GM18526 (cell line): Measurements from ENCODE around the gene MARCO.

ENCODE experiments used
- POLR2A ChIP-seq: IDR thresholded peaks from 3 replicates; pipeline ENCODE4 v1.6.1; 2011; ENCODE audit not compliant: insufficient read length; ENCODE audit errors: extremely low read depth

MARCO gene

DNA sequence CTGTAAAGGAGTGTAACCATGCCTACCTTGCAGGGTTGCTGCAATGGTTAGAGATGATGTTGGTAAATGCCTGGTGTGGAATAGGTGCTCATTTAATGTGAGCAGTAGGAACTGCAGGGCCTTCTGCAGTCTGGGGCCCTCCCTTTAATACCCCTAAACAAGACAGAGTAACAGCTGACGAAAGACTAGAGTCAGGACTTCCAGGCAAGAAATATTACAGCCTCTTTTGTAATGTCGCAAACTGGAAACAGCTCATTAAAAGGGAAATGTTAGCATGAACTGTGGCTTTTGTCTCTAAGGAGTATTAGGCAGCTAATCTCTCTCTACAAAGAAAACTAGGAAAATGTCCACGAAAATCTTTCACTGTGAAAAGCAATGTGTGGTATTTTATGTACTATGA lies 26.0 kb downstream of the MARCO start:
- TF ChIP-seq POLR2A = no peak

DNA sequence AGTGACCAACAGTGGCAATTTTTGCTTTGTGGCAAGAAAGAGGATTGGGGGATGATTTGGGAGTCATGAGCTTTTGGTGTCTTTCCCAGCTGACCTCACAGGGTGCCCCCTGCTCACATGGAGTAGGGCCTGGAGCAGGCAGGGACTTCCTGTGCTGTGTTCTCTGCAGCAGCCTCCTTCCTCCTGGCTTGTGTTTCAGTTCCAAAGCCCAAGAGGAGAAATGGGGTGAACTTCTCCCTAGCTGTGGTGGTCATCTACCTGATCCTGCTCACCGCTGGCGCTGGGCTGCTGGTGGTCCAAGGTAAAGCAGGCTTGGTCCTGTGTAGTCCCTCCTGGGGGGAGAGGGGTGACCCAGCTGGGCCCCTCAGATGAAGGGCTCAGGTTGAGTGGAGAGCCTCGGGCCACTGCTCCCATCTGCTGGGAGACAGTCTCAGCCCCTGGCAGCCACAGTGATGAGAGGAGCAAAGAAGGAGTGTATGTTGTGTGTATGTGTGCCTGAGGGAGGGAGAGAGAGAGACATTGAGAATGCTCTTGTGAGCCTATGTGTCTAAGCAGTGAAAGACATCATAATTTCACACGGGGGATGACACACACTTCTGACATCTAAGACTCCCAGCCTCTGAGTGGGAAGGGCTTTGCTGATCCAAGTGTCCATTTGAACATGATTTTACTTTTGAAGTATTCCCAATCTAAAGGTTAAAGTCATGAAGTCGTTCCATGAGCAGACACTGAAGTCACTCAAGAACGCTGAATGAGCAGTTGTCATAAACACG lies 27.2 kb downstream of the MARCO start:
- no peak for TF ChIP-seq POLR2A

DNA sequence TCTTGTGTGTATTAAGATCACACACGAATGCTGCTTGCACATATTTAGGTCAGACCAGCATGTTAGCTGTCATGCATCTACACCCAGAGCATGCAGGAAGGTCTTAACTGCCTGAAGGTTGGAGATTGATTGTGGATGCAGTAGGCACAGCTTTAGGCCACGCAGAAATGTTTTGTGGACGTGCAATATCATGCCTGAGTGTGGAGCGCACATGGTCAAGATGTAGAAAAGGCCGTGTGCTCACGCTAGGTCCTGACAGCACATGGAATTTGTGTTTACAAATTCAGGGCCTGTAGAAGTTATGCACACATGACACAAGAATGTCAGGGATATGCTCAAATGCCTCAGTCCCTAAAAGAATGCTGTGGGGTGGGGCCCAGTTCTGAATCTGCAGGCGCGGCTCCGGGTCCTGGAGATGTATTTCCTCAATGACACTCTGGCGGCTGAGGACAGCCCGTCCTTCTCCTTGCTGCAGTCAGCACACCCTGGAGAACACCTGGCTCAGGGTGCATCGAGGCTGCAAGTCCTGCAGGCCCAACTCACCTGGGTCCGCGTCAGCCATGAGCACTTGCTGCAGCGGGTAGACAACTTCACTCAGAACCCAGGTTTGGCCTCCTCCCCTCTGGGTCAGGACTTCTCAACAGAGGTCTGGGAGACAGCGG lies 27.9 kb downstream of the MARCO start:
- TF ChIP-seq POLR2A = no peak

DNA sequence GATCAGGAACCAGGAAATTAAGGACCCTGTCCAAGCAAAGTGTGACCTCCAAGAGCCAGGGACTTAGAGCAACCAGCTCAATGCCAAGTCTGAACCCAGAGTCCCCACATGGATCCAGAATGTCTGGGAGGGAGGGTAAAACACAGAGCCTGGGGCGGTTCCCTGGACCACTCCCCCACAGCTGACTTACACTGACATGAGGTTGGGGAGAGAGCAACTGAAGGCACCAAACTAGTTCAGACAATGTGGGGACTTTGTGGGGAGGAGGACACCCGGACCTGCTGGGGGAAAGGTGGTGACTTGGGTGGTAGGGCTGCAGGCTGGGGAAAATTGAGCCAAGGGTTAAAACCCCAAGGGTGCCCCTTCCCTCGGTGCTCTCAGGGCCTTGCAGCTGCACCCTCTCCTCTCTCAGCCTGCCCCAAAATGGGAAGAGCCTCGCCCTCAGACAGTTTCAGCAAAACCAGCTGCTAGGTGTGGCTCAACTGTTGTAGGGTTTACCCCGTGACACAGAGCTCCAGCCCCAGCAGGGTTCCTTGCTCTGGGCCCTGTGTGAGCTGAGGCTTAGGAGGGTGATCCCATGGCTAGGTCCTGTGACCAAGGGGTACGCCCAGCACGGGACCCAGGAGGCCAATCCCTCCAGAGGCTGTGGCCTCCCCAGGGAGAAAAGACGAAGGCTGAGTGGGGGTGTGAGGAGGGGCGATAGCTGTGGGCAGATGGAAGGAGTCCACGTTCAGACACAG lies 28.6 kb downstream of the MARCO start:
- no peak for TF ChIP-seq POLR2A

DNA sequence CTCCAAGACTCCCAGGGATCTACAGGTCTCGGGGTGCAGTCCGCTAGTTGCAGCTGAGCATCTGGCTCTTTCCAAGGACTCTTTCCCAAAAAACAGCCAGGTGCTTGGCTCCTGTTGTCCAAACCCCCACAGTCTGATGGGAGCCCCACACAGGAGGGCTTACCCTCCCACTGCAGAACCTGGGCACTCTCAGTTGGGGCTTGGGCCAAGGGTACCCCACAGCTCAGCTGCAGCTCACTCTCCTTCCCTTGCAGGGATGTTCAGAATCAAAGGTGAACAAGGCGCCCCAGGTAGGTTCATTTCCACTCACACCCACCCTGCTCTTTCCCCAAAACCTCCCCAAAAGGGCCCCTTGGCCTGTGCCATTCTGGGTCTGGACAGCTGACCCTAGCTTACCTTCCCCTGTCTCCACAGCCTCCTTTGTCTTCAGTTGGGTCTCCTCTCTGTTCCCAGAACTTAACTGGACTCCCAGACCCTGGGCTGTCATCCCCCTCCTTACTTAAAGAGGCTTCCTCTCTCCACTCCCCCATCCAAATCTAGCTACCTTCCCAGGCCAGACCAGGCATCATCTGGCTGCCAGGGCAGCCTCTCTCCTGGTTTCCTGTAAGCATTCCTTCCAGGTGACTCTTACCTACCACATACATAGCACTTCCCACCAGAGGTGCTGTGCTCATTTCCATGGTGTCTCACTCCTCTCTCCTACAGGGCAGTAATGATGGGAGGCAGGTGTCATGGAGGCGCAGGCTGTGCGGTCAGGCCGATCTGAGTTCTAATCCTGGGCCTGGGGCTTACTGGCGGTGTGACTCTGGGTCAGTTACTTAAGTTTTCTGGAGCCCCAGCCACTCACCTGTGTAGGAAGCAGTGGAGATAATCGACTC lies 29.5 kb downstream of the MARCO start:
- no peak for TF ChIP-seq POLR2A

DNA sequence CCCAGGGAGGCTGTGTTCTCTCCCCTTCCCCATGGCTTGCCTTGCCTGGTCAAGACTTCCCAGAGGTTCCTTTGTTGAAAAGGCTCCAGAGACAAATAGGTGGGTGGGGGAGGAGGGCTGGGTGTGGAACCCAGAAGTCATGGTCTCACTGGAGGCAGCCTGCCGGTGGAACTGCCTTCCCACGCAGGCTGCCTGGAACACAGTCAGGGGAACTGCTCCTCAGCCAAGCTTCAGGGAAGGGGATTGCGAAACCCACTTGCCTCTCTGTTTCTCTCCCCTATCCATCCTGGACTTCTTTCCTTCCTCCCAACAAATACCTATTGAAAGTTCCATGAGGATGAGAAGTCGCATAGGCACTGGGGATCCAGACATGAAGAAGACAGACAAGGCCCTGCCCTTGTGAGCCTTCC lies 31.6 kb downstream of the MARCO start:
- TF ChIP-seq POLR2A = no peak

DNA sequence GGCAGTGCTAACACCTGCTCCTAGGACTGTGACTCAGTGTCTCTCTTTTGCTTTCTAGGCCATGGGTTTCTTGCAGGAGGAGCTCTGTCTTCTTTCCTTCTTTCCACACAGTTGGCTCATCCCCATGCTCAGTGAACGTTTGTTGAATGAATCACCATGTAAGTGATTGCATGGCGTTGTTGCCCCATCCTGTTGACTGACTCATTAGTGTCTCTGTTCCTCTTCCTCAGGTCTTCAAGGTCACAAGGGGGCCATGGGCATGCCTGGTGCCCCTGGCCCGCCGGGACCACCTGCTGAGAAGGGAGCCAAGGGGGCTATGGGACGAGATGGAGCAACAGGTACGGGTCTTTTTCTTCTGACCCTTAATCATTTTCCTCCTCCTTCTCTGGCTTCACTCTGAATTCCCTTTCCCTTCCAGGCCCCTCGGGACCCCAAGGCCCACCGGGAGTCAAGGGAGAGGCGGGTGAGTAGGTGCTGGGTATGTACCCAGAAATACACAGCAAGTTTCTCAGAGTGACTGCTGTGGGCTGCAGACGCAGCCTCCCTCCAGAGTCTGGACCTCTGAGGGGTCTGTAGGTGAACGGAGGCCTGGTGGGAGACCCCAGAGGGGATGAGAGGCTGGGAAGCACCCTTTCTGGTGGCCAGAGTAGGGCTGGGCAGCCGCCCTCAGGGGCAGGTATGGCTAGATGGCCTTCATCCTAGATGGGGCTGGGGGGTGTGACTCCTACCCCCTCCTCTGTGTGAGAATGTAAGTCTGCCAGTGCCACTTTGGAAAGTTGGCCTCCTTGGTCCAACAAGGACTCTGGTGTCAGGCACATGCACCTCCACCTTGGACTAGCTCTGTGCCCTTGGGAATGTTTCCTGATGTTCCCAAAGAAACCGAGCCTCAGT lies 32.4 kb downstream of the MARCO start:
- TF ChIP-seq POLR2A = no peak

DNA sequence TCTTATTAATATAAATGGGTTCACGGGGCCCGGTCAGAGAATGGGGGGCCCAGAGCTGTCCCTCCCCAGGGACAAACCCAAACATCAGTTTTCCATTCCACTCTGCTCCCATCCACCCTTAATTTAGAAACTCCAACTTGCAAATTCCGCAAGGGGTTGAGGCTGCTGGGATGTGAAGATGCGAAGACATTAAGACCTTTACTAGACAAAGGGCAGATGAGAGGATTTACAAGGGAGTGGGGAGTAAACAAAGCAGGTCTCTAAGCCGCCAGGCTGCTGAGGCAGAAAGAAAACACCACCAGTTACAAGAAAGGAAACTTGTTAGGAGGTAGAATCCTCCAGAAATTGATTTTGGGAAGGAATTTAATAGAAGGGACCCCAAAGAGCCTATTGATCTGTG lies 33.1 kb downstream of the MARCO start:
- TF ChIP-seq POLR2A = no peak

DNA sequence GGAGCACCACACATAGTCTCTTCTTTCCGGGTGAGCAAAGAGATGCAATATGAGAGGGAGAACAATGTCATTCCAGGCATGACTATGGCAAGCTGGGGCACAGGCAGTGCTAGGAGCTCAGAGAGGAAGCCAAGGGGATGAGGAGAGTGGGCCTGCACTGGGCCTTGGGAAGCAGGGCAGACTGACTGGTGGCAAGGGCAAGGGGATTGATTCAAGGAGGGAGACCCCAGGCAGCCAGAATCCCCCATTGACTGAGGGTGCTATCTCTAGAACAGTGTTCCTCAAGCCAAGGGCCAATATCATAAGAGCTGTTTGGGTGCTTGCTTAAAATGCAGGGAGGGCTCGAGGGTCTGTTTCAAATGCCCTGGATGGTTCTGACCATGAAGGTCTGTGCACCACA lies 36.1 kb downstream of the MARCO start:
- TF ChIP-seq POLR2A = no peak

DNA sequence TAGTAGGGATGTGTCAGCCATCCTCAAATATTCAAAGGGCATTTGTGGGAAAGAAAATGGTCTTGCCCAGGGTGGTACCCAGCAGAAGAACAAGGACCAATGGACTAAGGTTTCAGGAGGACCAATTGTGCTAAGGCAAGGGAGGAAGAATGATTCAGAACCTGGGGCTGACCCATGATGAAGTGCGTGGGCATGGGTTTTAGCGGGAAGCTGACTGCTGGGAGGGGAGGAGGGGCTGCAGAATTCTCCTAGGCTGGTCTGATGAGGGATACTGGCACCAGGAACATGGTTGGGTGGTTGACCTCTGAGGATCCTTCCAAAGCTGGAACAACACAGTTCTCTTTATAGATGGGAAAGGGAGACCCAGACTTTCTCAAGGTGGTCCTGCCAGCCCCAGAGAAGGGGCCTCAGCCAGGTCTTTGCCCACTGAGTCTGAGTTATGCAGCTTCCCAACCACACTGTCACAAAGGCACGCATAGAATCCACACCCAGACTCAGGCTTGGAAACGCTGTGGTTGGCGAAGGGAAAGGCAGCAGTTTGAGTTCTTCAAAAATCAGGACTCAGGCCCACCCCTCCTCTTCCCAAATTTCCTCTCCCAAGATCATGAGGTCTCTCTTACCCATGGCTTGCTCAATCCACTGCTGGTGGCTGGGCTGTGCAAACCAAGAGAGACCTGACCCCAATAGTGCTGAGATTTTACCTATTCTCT lies 37.3 kb downstream of the MARCO start:
- no peak for TF ChIP-seq POLR2A

DNA sequence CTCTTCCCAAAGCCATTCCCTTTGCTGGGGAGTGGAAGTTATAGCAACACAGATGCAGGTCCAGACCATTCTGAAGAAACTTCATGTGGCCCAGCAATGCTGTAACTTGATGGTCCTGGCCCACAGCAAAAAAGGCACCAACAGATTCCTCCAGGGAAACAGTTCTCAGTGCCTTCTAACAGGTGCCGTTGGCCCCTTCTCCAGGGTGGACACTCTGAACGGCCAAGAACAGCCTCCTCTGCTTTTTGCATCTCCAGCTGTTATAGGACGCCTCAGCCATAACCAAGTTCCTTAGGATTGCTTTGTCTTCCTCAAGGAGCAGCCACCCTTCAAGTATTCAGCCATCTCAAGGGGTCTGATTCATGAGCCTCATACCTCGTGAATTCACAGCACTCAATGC lies 38.0 kb downstream of the MARCO start:
- TF ChIP-seq POLR2A = no peak

DNA sequence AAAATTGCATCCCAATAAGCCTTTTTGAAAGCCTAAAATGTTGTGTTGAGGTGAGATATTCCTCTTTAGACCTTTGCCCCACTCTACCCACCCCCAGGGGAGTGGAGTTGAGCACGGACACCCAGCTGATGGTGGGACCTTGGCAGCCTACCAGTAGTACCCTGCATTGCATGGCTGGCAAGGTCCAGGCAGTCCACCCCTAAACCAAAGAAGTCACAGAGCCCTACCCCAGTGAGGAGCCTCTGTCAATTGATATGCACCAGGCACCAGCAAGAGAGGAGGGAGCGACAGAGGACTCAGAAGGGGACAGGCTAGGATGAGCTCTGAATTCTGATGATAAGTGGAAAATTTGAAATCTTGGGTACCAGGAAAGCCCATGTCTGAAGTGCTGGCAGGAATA lies 38.6 kb downstream of the MARCO start:
- TF ChIP-seq POLR2A = no peak

DNA sequence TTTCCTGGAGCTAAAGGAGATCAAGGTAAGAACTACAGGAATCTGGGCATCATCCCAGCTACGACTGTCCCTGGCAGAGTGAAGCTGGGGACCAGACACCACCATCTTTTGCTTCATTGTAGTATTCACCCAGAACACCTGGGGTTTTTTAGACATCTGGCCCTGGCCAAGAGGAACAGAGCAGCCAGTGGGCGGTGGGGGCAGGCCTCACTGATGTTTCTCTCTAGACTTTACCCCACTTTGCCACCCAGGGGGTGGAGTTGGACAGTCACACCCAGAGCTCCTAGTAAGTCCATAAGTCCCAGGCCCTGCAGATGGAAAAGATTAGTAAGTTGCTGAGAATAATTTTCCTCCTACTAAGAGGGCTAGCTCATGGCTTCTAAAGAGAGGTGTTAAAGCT lies 39.6 kb downstream of the MARCO start:
- TF ChIP-seq POLR2A = no peak

DNA sequence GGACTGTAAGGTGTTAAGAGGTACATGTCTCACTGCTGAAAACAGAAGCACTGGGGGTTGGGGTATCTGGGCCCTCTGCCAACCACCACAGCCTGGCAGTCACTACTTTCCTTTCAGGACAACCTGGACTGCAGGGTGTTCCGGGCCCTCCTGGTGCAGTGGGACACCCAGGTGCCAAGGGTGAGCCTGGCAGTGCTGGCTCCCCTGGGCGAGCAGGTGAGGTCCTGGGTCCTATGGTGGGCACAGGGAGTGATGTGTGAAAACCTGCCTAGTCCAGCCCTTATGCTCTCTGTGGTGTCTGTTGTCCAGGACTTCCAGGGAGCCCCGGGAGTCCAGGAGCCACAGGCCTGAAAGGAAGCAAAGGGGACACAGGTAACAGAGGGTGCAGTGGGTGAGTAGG lies 40.0 kb downstream of the MARCO start:
- no peak for TF ChIP-seq POLR2A
